IPS-15b (cell line): ENCODE data around the gene MKRN2OS.

Experiments
- H3K27me3 ChIP-seq: one replicate; pipeline ENCODE4 v1.6.1; 2013; ENCODE audit warnings: low read length; ENCODE audit not compliant: control insufficient read depth, insufficient read depth
- H3K36me3 ChIP-seq: one replicate; pipeline ENCODE4 v1.6.1; 2013; ENCODE audit warnings: low read length; ENCODE audit not compliant: control insufficient read depth, insufficient read depth
- H3K4me1 ChIP-seq: one replicate; pipeline ENCODE4 v1.6.1; 2013; ENCODE audit warnings: mild to moderate bottlenecking, low read length; ENCODE audit not compliant: control insufficient read depth, insufficient read depth
- H3K4me3 ChIP-seq: one replicate; pipeline ENCODE4 v1.5.1; 2013; ENCODE audit warnings: low read depth, low read length
- H3K9ac ChIP-seq: one replicate; pipeline ENCODE4 v1.6.1; 2013; ENCODE audit warnings: low read depth, mild to moderate bottlenecking, low read length
- H3K9me3 ChIP-seq: one replicate; pipeline ENCODE4 v1.6.1; 2013; ENCODE audit warnings: mild to moderate bottlenecking, low read length; ENCODE audit not compliant: control insufficient read depth, insufficient read depth

Gene MKRN2OS

DNA sequence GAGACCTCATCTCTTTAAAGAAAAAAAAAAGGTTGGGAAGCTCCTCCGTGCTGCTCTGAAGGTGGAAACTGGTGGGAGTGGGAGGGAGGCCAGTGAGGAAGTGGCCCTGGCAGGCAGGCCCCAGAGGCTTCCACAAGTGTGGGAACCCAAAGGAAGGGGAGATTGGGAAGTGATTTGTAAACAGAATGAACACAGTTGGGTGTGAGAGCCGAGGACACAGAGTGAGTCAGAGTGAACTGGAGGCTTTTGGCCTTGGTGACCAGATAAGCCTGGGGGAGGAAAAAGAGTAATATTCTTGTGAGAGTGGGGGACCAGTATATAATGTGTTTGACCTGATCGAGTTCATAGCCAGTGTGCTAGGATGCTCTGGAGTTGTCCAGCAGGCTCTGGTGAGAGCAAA lies 34.6 kb upstream of the MKRN2OS start:
- Histone ChIP-seq H3K9me3 (no peaks in the 10 kb centered on the region), H3K9ac (no peak overlapping the region), H3K27me3 (no peaks in the 10 kb centered on the region), H3K4me3 (no peak overlapping the region), H3K4me1 (no peaks in the 10 kb centered on the region), H3K36me3 (peaks cover 38% of the 10 kb centered on the region)

- Histone ChIP-seq H3K4me3 (no peak overlapping the region), H3K4me1 (no peaks in the 10 kb centered on the region)
Measured at GRCh38 chr3:12579456-12579855, 34.2 kb upstream of the MKRN2OS start.

GRCh38 chr3:12578742-12579141 lies 33.4 kb upstream of the MKRN2OS start:
- no peak overlapping the region for H3K9ac ChIP-seq
- no peaks in the 10 kb centered on the region for H3K27me3 ChIP-seq
- H3K36me3 ChIP-seq: peaks cover 37% of the 10 kb centered on the region
- no peaks in the 10 kb centered on the region for H3K4me1 ChIP-seq
- H3K9me3 ChIP-seq: no peaks in the 10 kb centered on the region
- no peak overlapping the region for H3K4me3 ChIP-seq

More at GRCh38 chr3:12579456-12579855, 34.2 kb upstream of the MKRN2OS start:
- Histone ChIP-seq H3K27me3 (no peaks in the 10 kb centered on the region), H3K9ac (no peak overlapping the region), H3K9me3 (no peaks in the 10 kb centered on the region), H3K36me3 (peaks cover 38% of the 10 kb centered on the region)

GRCh38 chr3:12577379-12577778 lies 32.1 kb upstream of the MKRN2OS start:
- no peaks in the 10 kb centered on the region for H3K4me1 ChIP-seq
- H3K4me3 ChIP-seq: no peak overlapping the region
- no peaks in the 10 kb centered on the region for H3K27me3 ChIP-seq
- peaks cover 35% of the 10 kb centered on the region for H3K36me3 ChIP-seq
- H3K9me3 ChIP-seq: no peaks in the 10 kb centered on the region
- H3K9ac ChIP-seq: no peak overlapping the region

GRCh38 chr3:12574661-12575060 lies 29.4 kb upstream of the MKRN2OS start:
- Histone ChIP-seq H3K4me1 (no peaks in the 10 kb centered on the region), H3K4me3 (no peak overlapping the region), H3K27me3 (no peaks in the 10 kb centered on the region), H3K9me3 (no peaks in the 10 kb centered on the region), H3K9ac (no peak overlapping the region), H3K36me3 (peaks cover 38% of the 10 kb centered on the region)

DNA sequence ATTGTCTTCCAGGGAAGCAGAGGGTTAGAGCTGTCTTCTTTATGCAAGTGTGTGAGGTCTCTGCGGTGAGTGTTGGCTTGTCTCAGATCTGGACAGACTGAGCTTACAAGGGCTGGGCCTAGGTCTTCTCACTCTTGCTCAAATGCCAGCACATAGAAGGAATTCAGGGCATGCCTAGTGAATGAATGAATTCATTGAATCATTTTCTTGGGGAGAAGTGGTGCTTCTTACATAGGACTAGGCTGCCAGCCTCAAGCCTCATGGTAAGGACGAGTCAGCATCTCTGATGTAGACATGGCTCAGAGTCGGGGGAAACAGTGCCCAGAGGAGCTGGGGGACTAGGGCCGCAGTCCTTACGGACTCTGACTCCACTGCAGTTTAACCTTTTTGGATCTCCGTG lies 28.8 kb upstream of the MKRN2OS start:
- no peak overlapping the region for H3K9ac ChIP-seq
- no peaks in the 10 kb centered on the region for H3K4me1 ChIP-seq
- H3K9me3 ChIP-seq: no peaks in the 10 kb centered on the region
- no peaks in the 10 kb centered on the region for H3K27me3 ChIP-seq
- H3K36me3 ChIP-seq: peaks cover 39% of the 10 kb centered on the region
- H3K4me3 ChIP-seq: no peak overlapping the region

- Histone ChIP-seq H3K36me3 (peaks cover 38% of the 10 kb centered on the region), H3K9me3 (no peaks in the 10 kb centered on the region), H3K4me3 (no peak overlapping the region), H3K27me3 (no peaks in the 10 kb centered on the region), H3K9ac (no peak overlapping the region), H3K4me1 (no peaks in the 10 kb centered on the region)
Measured at GRCh38 chr3:12571986-12572385, 26.7 kb upstream of the MKRN2OS start.

- no peaks in the 10 kb centered on the region for H3K27me3 ChIP-seq
- peaks cover 28% of the 10 kb centered on the region for H3K36me3 ChIP-seq
- H3K4me1 ChIP-seq: no peaks in the 10 kb centered on the region
- H3K4me3 ChIP-seq: no peak overlapping the region
- H3K9me3 ChIP-seq: no peaks in the 10 kb centered on the region
- H3K9ac ChIP-seq: no peak overlapping the region
Measured at GRCh38 chr3:12569836-12570235, 24.5 kb upstream of the MKRN2OS start.

DNA sequence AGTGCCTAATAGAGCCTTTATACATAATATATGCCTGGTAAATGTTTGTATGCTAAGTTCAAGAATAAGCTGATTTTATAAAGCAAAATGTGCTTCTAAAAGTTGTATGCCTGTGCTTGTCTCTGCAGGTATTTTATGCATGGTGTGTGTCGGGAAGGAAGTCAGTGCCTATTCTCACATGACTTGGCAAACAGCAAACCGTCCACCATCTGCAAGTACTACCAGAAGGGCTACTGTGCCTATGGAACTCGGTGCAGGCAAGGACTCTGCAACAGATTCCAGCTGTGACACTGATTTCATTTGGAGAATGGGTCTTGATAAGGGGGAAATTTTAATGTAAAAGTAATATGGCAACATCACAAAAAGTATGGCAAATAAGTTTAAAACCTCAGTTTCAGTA lies 23.4 kb upstream of the MKRN2OS start:
- Histone ChIP-seq H3K4me1 (no peaks in the 10 kb centered on the region), H3K27me3 (no peaks in the 10 kb centered on the region), H3K4me3 (no peak overlapping the region), H3K9me3 (no peaks in the 10 kb centered on the region), H3K36me3 (peaks cover 17% of the 10 kb centered on the region), H3K9ac (no peak overlapping the region)

- Histone ChIP-seq H3K4me3 (no peak overlapping the region), H3K9ac (no peak overlapping the region), H3K9me3 (no peaks in the 10 kb centered on the region), H3K4me1 (peaks cover 3% of the 10 kb centered on the region), H3K36me3 (peaks cover 7% of the 10 kb centered on the region), H3K27me3 (no peaks in the 10 kb centered on the region)
Measured at GRCh38 chr3:12566976-12567375, 21.7 kb upstream of the MKRN2OS start.

GRCh38 chr3:12562451-12562850 lies 17.2 kb upstream of the MKRN2OS start:
- no peaks in the 10 kb centered on the region for H3K9me3 ChIP-seq

GRCh38 chr3:12561397-12561796 lies 16.1 kb upstream of the MKRN2OS start:
- H3K9ac ChIP-seq: no peak overlapping the region
- H3K4me1 ChIP-seq: peaks cover 14% of the 10 kb centered on the region
- no peaks in the 10 kb centered on the region for H3K27me3 ChIP-seq
- no peak overlapping the region for H3K4me3 ChIP-seq
- no peaks in the 10 kb centered on the region for H3K36me3 ChIP-seq
- no peaks in the 10 kb centered on the region for H3K9me3 ChIP-seq

More at GRCh38 chr3:12562451-12562850, 17.2 kb upstream of the MKRN2OS start:
- H3K4me3 ChIP-seq: no peak overlapping the region
- H3K27me3 ChIP-seq: no peaks in the 10 kb centered on the region
- H3K4me1 ChIP-seq: peaks cover 14% of the 10 kb centered on the region
- no peaks in the 10 kb centered on the region for H3K36me3 ChIP-seq
- no peak overlapping the region for H3K9ac ChIP-seq
